K562 (cell line): ENCODE results near the gene KCTD1. TPM values are rescaled to one million over a fixed set of nuclear protein-coding genes. Genes with fewer than 3 reads are reported as not detected.

Experiments
- ATAC-seq: fragments of 200-7000 bp; cut with Tn5 transposase; 3 replicates; pipeline ENCODE4 v1.9.1; 2020; ENCODE audit warnings: moderate library complexity
- BruUV-seq: library from RNA; stranded (reverse); fragments of 400-500 nt; replicated peaks from 2 replicates; lab custom pipeline; 2021; lab: Mats Ljungman, UMichigan
- CTCF ChIA-PET: fragments of 300-600 bp; formaldehyde crosslinking; extraction: SDS; loops from one replicate; lab custom pipeline; 2021; ENCODE audit warnings: low intra/inter-chr PET ratio; lab: Yijun Ruan, JAX
- POLR2A ChIA-PET: fragments of 300-600, 350-650 bp; sonication (Branson Sonifier 250); formaldehyde crosslinking; extraction: SDS; loops from one replicate; lab custom pipeline; 2021; ENCODE audit warnings: antibody characterized with exemption, inconsistent platforms; lab: Yijun Ruan, JAX
- DNase-seq, 4 experiments: peaks; one replicate each; pipeline versions ENCODE4 v3.0.0 to v3.0.0-alpha.2; 2011 to 2018; ENCODE audit warnings: low spot score in 3 of 4, mixed read lengths in 3 of 4; ENCODE audit errors: extremely low read depth in 1 of 4
- FAIRE-seq: peaks from 2 replicates; lab custom pipeline; 2011; peaks lifted over from hg19 to GRCh38; lab: Jason Lieb, UNC
- H2AFZ ChIP-seq: 2 replicates; pipeline ENCODE4 v1.6.0; 2011; ENCODE audit warnings: low read depth, low read length, control low read depth, inconsistent platforms
- H3K27ac ChIP-seq: fragments of 200-600 bp; 3 replicates; pipeline ENCODE4 v1.8.0; 2011; ENCODE audit warnings: low read depth, mild to moderate bottlenecking, control low read depth, inconsistent platforms, low read length, moderate library complexity, mixed read lengths; ENCODE audit errors: extremely low read depth
- H3K27me3 ChIP-seq, 2 experiments: fragments of 300-600 bp in 1 of 2; 2 replicates in 1 of 2; 3 replicates in 1 of 2; pipeline versions ENCODE4 v1.6.0 to v1.8.0; 2011; ENCODE audit warnings: inconsistent platforms in 2 of 2, low read length in 2 of 2, mild to moderate bottlenecking in 1 of 2, mixed read lengths in 1 of 2, moderate library complexity in 1 of 2; ENCODE audit not compliant: control insufficient read depth in 2 of 2, insufficient read depth in 2 of 2
- H3K36me3 ChIP-seq: fragments of 300-600 bp; 3 replicates; pipeline ENCODE4 v1.8.0; 2011; ENCODE audit warnings: mild to moderate bottlenecking, low read length, inconsistent platforms; ENCODE audit not compliant: control insufficient read depth, insufficient read depth
- H3K4me1 ChIP-seq, 2 experiments: fragments of 200-600 bp in 1 of 2; replicated peaks in 1 of 2; 2 replicates in 1 of 2; 3 replicates in 1 of 2; pipeline versions ENCODE4 v1.5.1 to v1.8.0; 2011; ENCODE audit warnings: inconsistent platforms in 2 of 2, low read length in 2 of 2, mild to moderate bottlenecking in 1 of 2, mixed read lengths in 1 of 2, moderate library complexity in 1 of 2; ENCODE audit not compliant: control insufficient read depth in 2 of 2, insufficient read depth in 2 of 2
- H3K4me2 ChIP-seq: 2 replicates; pipeline ENCODE4 v1.6.1; 2011; ENCODE audit warnings: low read length, control low read depth, inconsistent platforms, mixed read lengths; ENCODE audit not compliant: insufficient read depth
- H3K4me3 ChIP-seq: fragments of 200-600 bp; sonication (generic), shearing (Covaris generic); 2 replicates; pipeline ENCODE4 v1.5.1; 2016; ENCODE audit warnings: control low read depth, inconsistent platforms
- H3K79me2 ChIP-seq: fragments of 200-600 bp; 3 replicates; pipeline ENCODE4 v1.8.0; 2011; ENCODE audit warnings: low read length, inconsistent platforms; ENCODE audit not compliant: control insufficient read depth, insufficient read depth
- H3K9ac ChIP-seq, 2 experiments: 2 replicates each; pipeline versions ENCODE4 v1.6.0 to v1.6.1; 2011; ENCODE audit warnings: low read depth in 2 of 2, low read length in 2 of 2, control low read depth in 1 of 2, inconsistent platforms in 1 of 2, mild to moderate bottlenecking in 1 of 2, mixed read lengths in 1 of 2; ENCODE audit not compliant: insufficient read depth in 1 of 2
- H3K9me1 ChIP-seq: one replicate; pipeline ENCODE4 v1.6.0; 2011; ENCODE audit warnings: inconsistent platforms, mild to moderate bottlenecking, low read length, moderate library complexity; ENCODE audit not compliant: control insufficient read depth, insufficient read depth
- H3K9me3 ChIP-seq: replicated peaks from 2 replicates; pipeline ENCODE4 v1.5.1; 2011; ENCODE audit warnings: low read depth, low read length, inconsistent platforms; ENCODE audit not compliant: control insufficient read depth, insufficient read depth
- H4K20me1 ChIP-seq: replicated peaks from 2 replicates; pipeline ENCODE4 v1.6.1; 2011; ENCODE audit warnings: low read length, inconsistent platforms, mixed read lengths; ENCODE audit not compliant: control insufficient read depth, insufficient read depth
- ARID3B ChIP-seq: fragments of 250-450 bp; sonication (Bioruptor Pico); IDR thresholded peaks from 2 replicates; pipeline ENCODE4 v1.4.0; 2020; ENCODE audit warnings: borderline replicate concordance
- C11orf30 ChIP-seq: fragments of 450-650 bp; IDR thresholded peaks from 2 replicates; pipeline ENCODE4 v1.6.1; 2016; ENCODE audit warnings: low read depth, mild to moderate bottlenecking
- CTBP1 ChIP-seq: fragments of 450-650 bp; IDR thresholded peaks from 2 replicates; pipeline ENCODE4 v1.6.1; 2016; ENCODE audit warnings: borderline replicate concordance
- MBD2 ChIP-seq: sonication (generic); IDR thresholded peaks from 2 replicates; pipeline ENCODE4 v1.6.1; 2016; ENCODE audit warnings: low read depth, borderline replicate concordance
- MCM5 ChIP-seq: fragments of 450-650 bp; IDR thresholded peaks from 2 replicates; pipeline ENCODE4 v1.6.1; 2016; ENCODE audit warnings: low read depth
- NELFE ChIP-seq: IDR thresholded peaks from 2 replicates; pipeline ENCODE4 v1.6.1; 2011; ENCODE audit warnings: mild to moderate bottlenecking; ENCODE audit not compliant: insufficient read depth, insufficient read length
- PRDM10 ChIP-seq: fragments of 450-650 bp; IDR thresholded peaks from 2 replicates; pipeline ENCODE4 v1.6.1; 2018; ENCODE audit not compliant: partially characterized antibody
- RAD51 ChIP-seq: fragments of 450-650 bp; IDR thresholded peaks from 2 replicates; pipeline ENCODE4 v1.7.1; 2016; ENCODE audit warnings: low read depth, mild to moderate bottlenecking, borderline replicate concordance
- SMAD1 ChIP-seq: fragments of 150-350 bp; IDR thresholded peaks from 2 replicates; pipeline ENCODE4 v1.6.1; 2014; ENCODE audit warnings: low read length, low read depth; ENCODE audit not compliant: partially characterized antibody
- SP1 ChIP-seq: sonication (generic); formaldehyde crosslinking; IDR thresholded peaks from 2 replicates; pipeline ENCODE4 v1.8.1; 2022; ENCODE audit warnings: mild to moderate bottlenecking, missing genetic modification reagents
- TARDBP ChIP-seq: fragments of 450-650 bp; IDR thresholded peaks from 2 replicates; pipeline ENCODE4 v1.6.1; 2016
- TEAD4 ChIP-seq, 2 experiments: sonication (generic) in 1 of 2; formaldehyde crosslinking in 1 of 2; IDR thresholded peaks; 2 replicates each; pipeline versions ENCODE4 v1.6.1 to v1.8.0; 2012 to 2022; ENCODE audit warnings: borderline replicate concordance in 1 of 2, inconsistent platforms in 1 of 2, low read length in 1 of 2, mild to moderate bottlenecking in 1 of 2, missing genetic modification reagents in 1 of 2
- WHSC1 ChIP-seq: IDR thresholded peaks from one replicate; pipeline ENCODE4 v1.6.1; 2012; ENCODE audit warnings: low read length, control low read depth, inconsistent platforms
- ZNF551 ChIP-seq: fragments of 250-450 bp; sonication (Bioruptor Pico); IDR thresholded peaks from 2 replicates; pipeline ENCODE4 v1.5.0; 2021; ENCODE audit warnings: mild to moderate bottlenecking, moderate library complexity
- ZNF766 ChIP-seq: fragments of 200-800 bp; sonication (Bioruptor generic); conservative IDR thresholded peaks from 2 replicates; pipeline ENCODE4 v1.6.1; 2016; ENCODE audit warnings: missing genetic modification characterization, missing compliant biosample characterization
- WGBS: fragments of 100-300 bp; shearing (Covaris generic); methylation state at CpG from one replicate; pipeline ENCODE4 v1.1.6; 2016; ENCODE audit warnings: low coverage, mixed read lengths; ENCODE audit not compliant: insufficient coverage; ENCODE audit errors: missing lambda C conversion rate; 5-methylcytosine and 5-hydroxymethylcytosine counted together
- in situ Hi-C: fragments of 300-500 bp; cut with MboI; formaldehyde crosslinking; loops from 4 replicates; pipeline ENCODE4 v1.15.0; 2018; ENCODE audit warnings: inconsistent platforms, mixed read lengths
- intact Hi-C: fragments of 100-400 bp; cut with micrococcal nuclease; formaldehyde crosslinking; loops from 2 replicates; pipeline ENCODE4 v1.14.2; 2022
- polyA plus RNA-seq, 8 experiments: library from polyadenylated mRNA; depleted of rRNA in 4 of 8; stranded (reverse) in 5 of 8; unstranded in 3 of 8; fragments of >200 nt; fragmentation: Nextera tagmentation in 2 of 8; fragmentation: Illumina TruSeq in 1 of 8; extraction: Ambion mirVana in 2 of 8; extraction: Trizol in 1 of 8; gene quantifications; 2 replicates each; pipeline versions ENCODE4 v1.2.1 to v1.2.3, GENCODE V29; 2011 to 2014; ENCODE audit warnings: inconsistent platforms in 1 of 8, missing spikeins in 1 of 8
- total RNA-seq, 7 experiments: library from RNA; depleted of rRNA in 6 of 7; stranded (reverse); fragments of >200 nt in 6 of 7; fragmentation: Illumina TruSeq in 2 of 7; extraction: Trizol in 2 of 7; gene quantifications; 2 replicates each; pipeline versions ENCODE4 v1.2.1 to v1.2.3, GENCODE V29; 2011 to 2021; ENCODE audit warnings: low replicate concordance in 1 of 7
- TF ChIP-seq, protein P1 (sequence below): fragments of 450-650 bp; conservative IDR thresholded peaks from 2 replicates; pipeline ENCODE4 v1.6.1; 2016; ENCODE audit warnings: missing genetic modification characterization, low read depth, mild to moderate bottlenecking, control low read depth, missing compliant biosample characterization

The KCTD1 gene
- total and polyA plus RNA-seq, 9 of the 15 experiments (the other 6 are each of a cell fraction or from before 2014, with no cell fraction given), result not detected

DNA sequence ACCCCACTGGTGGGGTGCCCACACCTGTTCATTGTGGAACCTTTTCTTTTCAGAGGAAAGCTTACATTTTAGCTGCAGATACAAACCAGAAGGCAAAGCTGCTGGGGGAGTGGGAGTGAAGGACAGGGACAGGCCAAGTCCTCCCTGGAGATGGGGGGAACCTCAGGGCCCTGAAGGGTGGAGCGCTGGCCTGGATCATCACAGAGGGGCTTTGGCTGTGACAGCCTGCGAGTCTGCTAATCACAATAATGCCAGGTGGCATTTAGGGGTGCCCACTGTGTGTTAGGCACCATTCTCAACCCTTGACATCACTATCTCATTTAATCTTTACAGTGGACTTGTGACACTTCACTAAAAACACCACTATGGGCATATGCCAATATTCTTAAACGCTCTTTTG, 27.4 kb downstream of the KCTD1 start:
- H3K4me1 ChIP-seq, result no peaks in the 10 kb centered on the region
- FAIRE-seq (no peak), DNase-seq (no peak), ATAC-seq (no peak; the same call in 2 of the 3 replicates)
- no peak for TF ChIP-seq ZNF551 (CRISPR knock-in tag)
- TF ChIP-seq TARDBP, result no peak
- no peak for TF ChIP-seq TEAD4 (IDR thresholded peaks at IDR 0.05; ENCODE audit: low read length)
- no peak for TF ChIP-seq TEAD4 (CRISPR knock-in tag; IDR thresholded peaks at IDR 0.05; ENCODE audit: borderline replicate concordance)
- no peak for TF ChIP-seq ZNF766
- no peak for TF ChIP-seq RAD51
- no peak for TF ChIP-seq SMAD1
- no peak for TF ChIP-seq CTBP1
- TF ChIP-seq MBD2, result no peak
- no peak for TF ChIP-seq WHSC1
- TF ChIP-seq ARID3B, result no peak
- TF ChIP-seq C11orf30, result no peak
- no peak for TF ChIP-seq NELFE
- TF ChIP-seq PRDM10, result no peak
- TF ChIP-seq MCM5, result no peak
- no peak for TF ChIP-seq SP1 (CRISPR knock-in tag)
- TF ChIP-seq, protein P1, sequence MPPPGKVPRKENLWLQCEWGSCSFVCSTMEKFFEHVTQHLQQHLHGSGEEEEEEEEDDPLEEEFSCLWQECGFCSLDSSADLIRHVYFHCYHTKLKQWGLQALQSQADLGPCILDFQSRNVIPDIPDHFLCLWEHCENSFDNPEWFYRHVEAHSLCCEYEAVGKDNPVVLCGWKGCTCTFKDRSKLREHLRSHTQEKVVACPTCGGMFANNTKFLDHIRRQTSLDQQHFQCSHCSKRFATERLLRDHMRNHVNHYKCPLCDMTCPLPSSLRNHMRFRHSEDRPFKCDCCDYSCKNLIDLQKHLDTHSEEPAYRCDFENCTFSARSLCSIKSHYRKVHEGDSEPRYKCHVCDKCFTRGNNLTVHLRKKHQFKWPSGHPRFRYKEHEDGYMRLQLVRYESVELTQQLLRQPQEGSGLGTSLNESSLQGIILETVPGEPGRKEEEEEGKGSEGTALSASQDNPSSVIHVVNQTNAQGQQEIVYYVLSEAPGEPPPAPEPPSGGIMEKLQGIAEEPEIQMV (tag), result no peak
- WGBS, result 0% methylated on average over 3 of the region's 3 CpGs
- intact Hi-C loops (no loop called here), in situ Hi-C loops (no loop called here)
- no peak overlapping the region for H3K4me2 ChIP-seq
- no peak overlapping the region for H3K9ac ChIP-seq
- no peaks in the 10 kb centered on the region for H4K20me1 ChIP-seq
- no peak overlapping the region for H3K4me3 ChIP-seq
- H3K27me3 ChIP-seq, result peaks cover 0 to 5% of the 10 kb centered on the region in 2 experiments; a peak in 1 of 5 replicates
- H3K79me2 ChIP-seq, result no peaks in the 10 kb centered on the region
- no peak overlapping the region for H3K27ac ChIP-seq
- ChIA-PET CTCF (no interaction called here), POLR2A (no interaction called here)
- H3K9me3 ChIP-seq, result no peaks in the 10 kb centered on the region
- H2AFZ ChIP-seq, result no peak overlapping the region
- no peaks in the 10 kb centered on the region for H3K36me3 ChIP-seq
- BruUV-seq, result no TSS peak
- H3K9me1 ChIP-seq, result no peaks in the 10 kb centered on the region
